Astrocyte (in vitro differentiated cells and primary cell): ENCODE measurements around the gene MARCHF10. TPM values are rescaled to one million over a fixed set of nuclear protein-coding genes. Genes with fewer than 3 reads are reported as not detected.
A peak's percentile ranks its signal among the peaks of the same experiment; 100 is the strongest.

Experiments
- DNase-seq: peaks from one replicate; pipeline ENCODE4 v3.0.0-alpha.2; 2010; ENCODE audit warnings: low read depth
- FAIRE-seq: peaks from 2 replicates; lab custom pipeline; 2011; peaks lifted over from hg19 to GRCh38; lab: Jason Lieb, UNC
- H2AFZ ChIP-seq: 2 replicates; pipeline ENCODE4 v1.6.0; 2012; ENCODE audit warnings: low read depth, low read length, inconsistent platforms
- H3K27ac ChIP-seq: 2 replicates; pipeline ENCODE4 v1.5.1; 2011; ENCODE audit warnings: low read depth, low read length, inconsistent platforms
- H3K27me3 ChIP-seq: 2 replicates; pipeline ENCODE4 v1.6.0; 2011; ENCODE audit warnings: low read length, inconsistent platforms; ENCODE audit not compliant: insufficient read depth
- H3K36me3 ChIP-seq: 2 replicates; pipeline ENCODE4 v1.5.1; 2011; ENCODE audit warnings: low read length, inconsistent platforms; ENCODE audit not compliant: insufficient read depth
- H3K4me1 ChIP-seq: 2 replicates; pipeline ENCODE4 v1.5.1; 2011; ENCODE audit warnings: low read length, inconsistent platforms; ENCODE audit not compliant: insufficient read depth
- H3K4me2 ChIP-seq: 2 replicates; pipeline ENCODE4 v1.6.0; 2012; ENCODE audit warnings: low read length, inconsistent platforms
- H3K4me3 ChIP-seq: 2 replicates; pipeline ENCODE4 v1.5.1; 2011; ENCODE audit warnings: low read depth, mild to moderate bottlenecking, low read length, inconsistent platforms; ENCODE audit not compliant: insufficient read depth
- H3K79me2 ChIP-seq: 2 replicates; pipeline ENCODE4 v1.6.0; 2012; ENCODE audit warnings: mild to moderate bottlenecking, low read length, inconsistent platforms; ENCODE audit not compliant: insufficient read depth
- H3K9ac ChIP-seq: 2 replicates; pipeline ENCODE4 v1.6.0; 2012; ENCODE audit warnings: mild to moderate bottlenecking, low read length, inconsistent platforms
- H3K9me3 ChIP-seq: 2 replicates; pipeline ENCODE4 v1.5.1; 2012; ENCODE audit warnings: low read depth, mild to moderate bottlenecking, low read length, inconsistent platforms; ENCODE audit not compliant: insufficient read depth
- H4K20me1 ChIP-seq: 2 replicates; pipeline ENCODE4 v1.6.0; 2012; ENCODE audit warnings: low read length, inconsistent platforms; ENCODE audit not compliant: insufficient read depth
- H3K27ac Mint-ChIP-seq: one replicate; pipeline ENCODE4 v1.8.0; 2021; ENCODE audit warnings: mild to moderate bottlenecking, mixed read lengths; ENCODE audit not compliant: unreplicated experiment
- H3K27me3 Mint-ChIP-seq: one replicate; pipeline ENCODE4 v1.8.0; 2021; ENCODE audit warnings: low read depth, mixed read lengths; ENCODE audit not compliant: unreplicated experiment
- H3K36me3 Mint-ChIP-seq: one replicate; pipeline ENCODE4 v1.8.0; 2021; ENCODE audit warnings: low read depth, mixed read lengths; ENCODE audit not compliant: unreplicated experiment
- H3K4me1 Mint-ChIP-seq: one replicate; pipeline ENCODE4 v1.8.0; 2021; ENCODE audit warnings: low read depth, mixed read lengths; ENCODE audit not compliant: unreplicated experiment
- H3K4me3 Mint-ChIP-seq: one replicate; pipeline ENCODE4 v1.8.0; 2021; ENCODE audit warnings: mild to moderate bottlenecking, moderate library complexity, mixed read lengths; ENCODE audit not compliant: unreplicated experiment
- H3K9me3 Mint-ChIP-seq: one replicate; pipeline ENCODE4 v1.8.0; 2021; ENCODE audit warnings: mild to moderate bottlenecking, mixed read lengths; ENCODE audit not compliant: unreplicated experiment
- CTCF ChIP-seq: IDR thresholded peaks from 2 replicates; pipeline ENCODE4 v1.5.1; 2011; ENCODE audit warnings: low read depth, mild to moderate bottlenecking, inconsistent platforms, low read length, moderate library complexity; ENCODE audit not compliant: insufficient read depth
- EZH2 ChIP-seq: IDR thresholded peaks from 2 replicates; pipeline ENCODE4 v1.6.1; 2012; ENCODE audit warnings: mild to moderate bottlenecking, low read length, inconsistent platforms; ENCODE audit not compliant: insufficient read depth
- total RNA-seq: library from RNA; stranded (reverse); gene quantifications from 2 replicates; pipeline ENCODE4 v1.2.1, GENCODE V29; 2021

The MARCHF10 gene
- total RNA-seq, 1 donor from 2014 or later = not detected

- H3K27ac Mint-ChIP-seq = no peak overlapping the region
- no peak overlapping the region for H3K4me3 ChIP-seq
- peaks cover 10% of the 10 kb centered on the region for H3K4me1 ChIP-seq
- no peaks in the 10 kb centered on the region for H3K9me3 ChIP-seq
- peaks cover 84% of the 10 kb centered on the region for H4K20me1 ChIP-seq
- DNase-seq = no peak
- no peak overlapping the region for H3K27ac ChIP-seq
- no peak overlapping the region for H2AFZ ChIP-seq
- peaks cover 25% of the 10 kb centered on the region for H3K4me1 Mint-ChIP-seq
- peaks cover 10% of the 10 kb centered on the region for H3K36me3 ChIP-seq
- peaks cover 3% of the 10 kb centered on the region for H3K9me3 Mint-ChIP-seq
- TF ChIP-seq EZH2 (no peak), CTCF (no peak)
- no peak overlapping the region for H3K4me2 ChIP-seq
- no peaks in the 10 kb centered on the region for H3K27me3 ChIP-seq
- no peaks in the 10 kb centered on the region for H3K27me3 Mint-ChIP-seq
- peaks cover 29% of the 10 kb centered on the region for H3K36me3 Mint-ChIP-seq
- H3K9ac ChIP-seq = no peak overlapping the region
- FAIRE-seq = no peak
- peaks cover 87% of the 10 kb centered on the region for H3K79me2 ChIP-seq
- H3K4me3 Mint-ChIP-seq = no peak overlapping the region
Observed at GRCh38 chr17:62658136-62658920, 149.8 kb downstream of the MARCHF10 start.

GRCh38 chr17:62657690-62658089 is 150.4 kb downstream of the MARCHF10 start:
- Histone ChIP-seq H3K27me3 (no peaks in the 10 kb centered on the region), H3K4me2 (no peak overlapping the region), H3K36me3 (peaks cover 10% of the 10 kb centered on the region), H4K20me1 (peaks cover 83% of the 10 kb centered on the region), H3K4me1 (peaks cover 16% of the 10 kb centered on the region), H3K9me3 (no peaks in the 10 kb centered on the region), H3K9ac (no peak overlapping the region), H2AFZ (no peak overlapping the region), H3K4me3 (no peak overlapping the region), H3K27ac (no peak overlapping the region), H3K79me2 (peaks cover 81% of the 10 kb centered on the region)
- Mint-ChIP-seq H3K27ac (no peak overlapping the region), H3K4me1 (peaks cover 26% of the 10 kb centered on the region), H3K36me3 (peaks cover 26% of the 10 kb centered on the region), H3K27me3 (no peaks in the 10 kb centered on the region), H3K4me3 (no peak overlapping the region), H3K9me3 (peaks cover 3% of the 10 kb centered on the region)
- FAIRE-seq (no peak), DNase-seq (no peak)
- TF ChIP-seq EZH2 (no peak), CTCF (no peak)

DNA sequence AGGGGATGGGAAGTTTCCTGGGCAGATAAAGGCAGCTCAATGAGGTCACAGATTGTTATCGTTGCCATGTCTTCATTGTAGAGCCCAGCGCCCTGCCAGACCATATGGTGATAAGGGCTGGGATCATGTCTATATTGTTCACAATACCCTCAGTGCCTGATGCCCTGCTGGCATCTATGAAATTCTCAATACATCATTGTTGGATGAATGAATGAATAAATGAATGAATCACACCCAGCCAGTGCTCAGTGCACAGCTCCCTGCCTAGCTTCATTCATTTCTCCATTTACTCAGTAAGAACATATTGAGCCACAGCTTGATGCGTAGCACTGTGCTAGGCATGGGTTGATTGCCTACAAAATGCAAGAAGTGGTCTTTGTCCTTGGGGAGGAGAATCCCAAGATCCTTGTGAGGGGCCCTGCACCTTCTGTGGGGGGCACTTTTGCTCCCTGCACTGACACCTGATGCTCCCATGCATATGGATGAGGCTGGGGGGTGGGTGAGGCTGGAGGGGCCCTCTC is 150.9 kb downstream of the MARCHF10 start:
- H3K9me3 Mint-ChIP-seq = peaks cover 3% of the 10 kb centered on the region
- H3K79me2 ChIP-seq = peaks cover 81% of the 10 kb centered on the region
- H3K9ac ChIP-seq = no peak overlapping the region
- H2AFZ ChIP-seq = no peak overlapping the region
- no peak overlapping the region for H3K27ac ChIP-seq
- TF ChIP-seq CTCF (no peak), EZH2 (no peak)
- H4K20me1 ChIP-seq = peaks cover 80% of the 10 kb centered on the region
- peaks cover 26% of the 10 kb centered on the region for H3K4me1 Mint-ChIP-seq
- no peaks in the 10 kb centered on the region for H3K9me3 ChIP-seq
- H3K27me3 ChIP-seq = no peaks in the 10 kb centered on the region
- H3K27me3 Mint-ChIP-seq = no peaks in the 10 kb centered on the region
- peaks cover 20% of the 10 kb centered on the region for H3K4me1 ChIP-seq
- peak overlapping the region; percentile 11 for H3K27ac Mint-ChIP-seq
- H3K4me3 Mint-ChIP-seq = no peak overlapping the region
- H3K4me2 ChIP-seq = no peak overlapping the region
- FAIRE-seq (no peak), DNase-seq (no peak)
- no peak overlapping the region for H3K4me3 ChIP-seq
- peaks cover 25% of the 10 kb centered on the region for H3K36me3 Mint-ChIP-seq
- H3K36me3 ChIP-seq = peaks cover 10% of the 10 kb centered on the region
